ENCODE measurements around the gene BRD3OS.
A peak's percentile ranks its signal among the peaks of the same experiment; 100 is the strongest.

Gene BRD3OS

DNA sequence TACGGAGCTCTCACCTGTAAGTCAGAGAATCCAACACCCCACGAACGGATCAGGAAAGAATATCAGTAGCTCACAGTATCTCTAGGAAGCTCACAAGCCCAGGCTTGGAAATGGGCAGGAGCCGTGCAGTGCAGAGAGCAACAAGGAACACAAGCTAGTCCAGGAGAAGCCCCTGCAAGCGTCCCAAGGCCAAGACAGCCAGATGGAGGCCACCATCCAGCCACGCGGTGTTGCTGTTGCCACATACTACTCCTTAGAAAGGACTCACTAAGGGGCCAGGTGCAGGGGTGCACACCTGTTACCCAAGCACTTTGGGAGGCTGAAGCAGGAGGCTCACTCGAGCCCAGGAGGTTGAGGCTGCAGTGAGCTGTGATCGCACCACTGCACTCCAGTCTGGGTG is 17.7 kb upstream of the BRD3OS start:
- CTCF ChIA-PET, result no interaction called here
- POLR2A ChIA-PET, result no interaction called here
- no peak for DNase-seq (ENCODE audit: extremely low spot score)
- TF ChIP-seq NFRKB (IDR thresholded peaks at IDR 0.05) (no peak), L3MBTL2 (conservative IDR thresholded peaks at IDR 0.05) (no peak), ARNT (IDR thresholded peaks at IDR 0.05) (no peak), CTBP1 (IDR thresholded peaks at IDR 0.05; ENCODE audit: borderline replicate concordance) (no peak), FOXA1 (IDR thresholded peaks at IDR 0.05) (no peak), SUZ12 (IDR thresholded peaks at IDR 0.05) (no peak), BHLHE40 (IDR thresholded peaks at IDR 0.05; ENCODE audit: borderline replicate concordance) (no peak), HDGF (IDR thresholded peaks at IDR 0.05; ENCODE audit: borderline replicate concordance) (no peak), ZNF384 (IDR thresholded peaks at IDR 0.05) (no peak)
- TF ChIP-seq, protein P1, sequence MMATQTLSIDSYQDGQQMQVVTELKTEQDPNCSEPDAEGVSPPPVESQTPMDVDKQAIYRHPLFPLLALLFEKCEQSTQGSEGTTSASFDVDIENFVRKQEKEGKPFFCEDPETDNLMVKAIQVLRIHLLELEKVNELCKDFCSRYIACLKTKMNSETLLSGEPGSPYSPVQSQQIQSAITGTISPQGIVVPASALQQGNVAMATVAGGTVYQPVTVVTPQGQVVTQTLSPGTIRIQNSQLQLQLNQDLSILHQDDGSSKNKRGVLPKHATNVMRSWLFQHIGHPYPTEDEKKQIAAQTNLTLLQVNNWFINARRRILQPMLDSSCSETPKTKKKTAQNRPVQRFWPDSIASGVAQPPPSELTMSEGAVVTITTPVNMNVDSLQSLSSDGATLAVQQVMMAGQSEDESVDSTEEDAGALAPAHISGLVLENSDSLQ (IDR thresholded peaks at IDR 0.05), result no peak

DNA sequence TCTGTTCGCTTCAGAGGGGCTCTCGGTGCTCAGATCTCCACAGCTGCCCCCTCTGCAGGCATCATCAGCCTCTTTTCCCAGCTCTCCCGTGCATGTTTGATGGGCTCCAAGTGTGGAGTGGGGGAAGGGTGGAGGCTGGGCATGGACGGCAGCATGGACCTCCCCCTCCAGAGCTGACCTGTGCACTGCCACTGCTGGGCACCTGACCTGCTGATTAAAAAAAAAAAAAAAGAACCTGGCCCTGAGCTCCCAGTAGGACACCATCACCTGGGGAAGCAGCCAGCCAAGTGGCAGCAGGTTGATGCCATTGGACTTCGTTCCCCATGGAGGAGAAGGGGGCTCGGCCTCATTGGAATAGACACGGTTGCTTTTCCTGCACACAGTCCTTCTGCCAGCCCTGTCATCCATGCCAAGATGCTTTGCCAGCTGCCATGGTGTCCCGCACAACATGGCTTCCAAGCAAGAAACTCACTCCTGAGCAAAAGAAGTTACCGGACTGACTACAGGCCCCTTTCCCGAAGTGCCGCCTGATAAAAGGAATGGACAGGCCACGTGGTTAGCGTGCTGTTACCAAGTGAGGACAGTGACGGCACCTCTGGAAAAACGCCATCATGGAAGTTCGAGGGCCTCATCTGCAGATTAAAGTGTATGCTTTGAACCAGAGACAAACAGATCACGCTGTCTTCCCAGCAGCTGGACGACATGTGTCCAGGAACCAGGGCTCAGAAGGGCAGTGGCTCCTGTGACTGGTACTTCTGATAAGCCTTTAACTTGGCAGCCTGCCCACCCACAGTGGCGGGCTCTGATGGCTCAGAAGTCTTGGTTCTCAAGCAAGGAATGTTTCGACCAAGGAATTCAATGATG is 14.7 kb upstream of the BRD3OS start:
- POLR2A ChIA-PET, result no interaction called here

DNA sequence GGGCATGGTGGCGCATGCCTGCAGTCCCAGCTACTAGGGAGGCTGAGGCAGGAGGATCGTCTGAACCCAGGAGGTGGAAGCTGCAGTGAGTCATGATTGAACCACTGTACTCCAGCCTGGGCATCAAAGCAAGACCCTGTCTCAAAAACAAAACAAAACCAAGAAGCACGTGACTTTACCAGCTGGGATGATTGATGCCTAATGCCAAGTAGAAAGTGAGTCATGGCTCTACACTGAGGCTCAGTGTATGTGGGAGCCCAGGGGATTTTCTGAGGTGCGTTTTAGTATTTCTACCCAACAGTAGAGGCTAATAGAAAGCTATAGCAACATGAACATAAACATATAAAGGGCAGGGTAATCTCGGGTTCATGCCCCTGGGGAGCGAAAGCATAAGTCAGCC is 13.9 kb upstream of the BRD3OS start:
- ChIA-PET POLR2A (no interaction called here), CTCF (no interaction called here)
- DNase-seq (ENCODE audit: extremely low spot score), result no peak
- TF ChIP-seq HDGF (IDR thresholded peaks at IDR 0.05; ENCODE audit: borderline replicate concordance) (no peak), CTBP1 (IDR thresholded peaks at IDR 0.05; ENCODE audit: borderline replicate concordance) (no peak), NFRKB (IDR thresholded peaks at IDR 0.05) (no peak), TARDBP (IDR thresholded peaks at IDR 0.05) (no peak), LEF1 (IDR thresholded peaks at IDR 0.05; ENCODE audit: borderline replicate concordance) (no peak), L3MBTL2 (conservative IDR thresholded peaks at IDR 0.05) (no peak), SUZ12 (IDR thresholded peaks at IDR 0.05) (no peak)

More for the DNA sequence above, 14.7 kb upstream of the BRD3OS start:
- no peak for DNase-seq (ENCODE audit: extremely low spot score)
- CTCF ChIA-PET, result no interaction called here
- no peak for TF ChIP-seq HDGF (IDR thresholded peaks at IDR 0.05; ENCODE audit: borderline replicate concordance)

DNA sequence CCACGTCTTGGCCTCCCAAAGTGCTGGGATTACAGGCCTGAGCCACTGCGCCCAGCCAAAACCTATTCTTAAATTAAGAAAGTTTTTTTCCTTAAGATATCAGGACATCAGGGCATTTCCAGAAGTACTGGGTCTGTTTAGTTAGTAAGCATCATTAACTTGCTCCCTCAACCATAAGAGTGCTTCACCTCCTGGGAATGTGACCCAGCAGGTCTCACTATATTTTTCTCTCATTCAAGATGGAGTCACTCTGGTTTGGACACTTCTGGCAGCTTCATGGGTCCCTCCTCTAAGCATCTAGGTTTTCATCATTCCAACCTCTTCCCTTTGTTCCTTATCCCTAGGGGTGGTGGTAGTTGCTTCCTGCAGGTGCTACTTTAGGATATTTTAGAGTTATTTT is 10.3 kb upstream of the BRD3OS start:
- ChIA-PET CTCF (no interaction called here), POLR2A (no interaction called here)
- DNase-seq (ENCODE audit: extremely low spot score), result no peak
- no peak for TF ChIP-seq FOXM1 (IDR thresholded peaks at IDR 0.05; ENCODE audit: borderline replicate concordance)
- TF ChIP-seq, protein P1 (IDR thresholded peaks at IDR 0.05), result no peak

DNA sequence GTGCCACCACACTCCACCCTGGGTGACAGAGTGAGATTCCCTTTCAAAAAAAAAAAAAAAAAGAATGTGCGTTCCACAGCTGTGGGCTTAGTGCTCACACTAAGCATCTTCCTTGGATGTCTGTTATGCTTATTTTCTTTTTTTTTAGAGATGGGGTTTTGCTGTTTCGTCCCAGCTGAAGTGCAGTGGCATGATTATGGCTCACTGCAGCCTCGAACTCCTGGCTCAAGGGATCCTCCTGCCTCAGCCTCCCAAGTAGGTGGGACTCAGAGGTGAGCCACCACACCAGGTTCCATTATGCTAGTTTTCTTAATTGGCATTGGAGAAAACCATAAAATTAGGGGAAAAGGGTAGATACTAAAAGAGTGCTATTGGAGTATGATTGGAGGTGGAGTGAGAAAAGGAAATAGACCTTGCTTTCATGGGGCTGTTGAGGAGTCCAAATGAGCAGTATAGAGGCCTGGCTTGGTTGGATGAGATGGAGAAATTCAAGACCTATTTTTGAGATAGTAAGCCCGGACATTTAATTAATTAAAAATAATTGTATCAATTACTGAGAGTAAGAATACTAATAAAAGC is 978 bp upstream of the BRD3OS start:
- no peak for DNase-seq (ENCODE audit: extremely low spot score)
- no peak for TF ChIP-seq ARNT (IDR thresholded peaks at IDR 0.05)
- TF ChIP-seq ELF4 (IDR thresholded peaks at IDR 0.05), result no peak
- TF ChIP-seq CTBP1 (IDR thresholded peaks at IDR 0.05; ENCODE audit: borderline replicate concordance), result no peak
- ChIA-PET CTCF (no interaction called here), POLR2A (interaction anchor here (1.0 kb wide), 1 partner anchor 27 kb away, joined by 3 read pairs; no protein-coding TSS in a partner anchor)

DNA sequence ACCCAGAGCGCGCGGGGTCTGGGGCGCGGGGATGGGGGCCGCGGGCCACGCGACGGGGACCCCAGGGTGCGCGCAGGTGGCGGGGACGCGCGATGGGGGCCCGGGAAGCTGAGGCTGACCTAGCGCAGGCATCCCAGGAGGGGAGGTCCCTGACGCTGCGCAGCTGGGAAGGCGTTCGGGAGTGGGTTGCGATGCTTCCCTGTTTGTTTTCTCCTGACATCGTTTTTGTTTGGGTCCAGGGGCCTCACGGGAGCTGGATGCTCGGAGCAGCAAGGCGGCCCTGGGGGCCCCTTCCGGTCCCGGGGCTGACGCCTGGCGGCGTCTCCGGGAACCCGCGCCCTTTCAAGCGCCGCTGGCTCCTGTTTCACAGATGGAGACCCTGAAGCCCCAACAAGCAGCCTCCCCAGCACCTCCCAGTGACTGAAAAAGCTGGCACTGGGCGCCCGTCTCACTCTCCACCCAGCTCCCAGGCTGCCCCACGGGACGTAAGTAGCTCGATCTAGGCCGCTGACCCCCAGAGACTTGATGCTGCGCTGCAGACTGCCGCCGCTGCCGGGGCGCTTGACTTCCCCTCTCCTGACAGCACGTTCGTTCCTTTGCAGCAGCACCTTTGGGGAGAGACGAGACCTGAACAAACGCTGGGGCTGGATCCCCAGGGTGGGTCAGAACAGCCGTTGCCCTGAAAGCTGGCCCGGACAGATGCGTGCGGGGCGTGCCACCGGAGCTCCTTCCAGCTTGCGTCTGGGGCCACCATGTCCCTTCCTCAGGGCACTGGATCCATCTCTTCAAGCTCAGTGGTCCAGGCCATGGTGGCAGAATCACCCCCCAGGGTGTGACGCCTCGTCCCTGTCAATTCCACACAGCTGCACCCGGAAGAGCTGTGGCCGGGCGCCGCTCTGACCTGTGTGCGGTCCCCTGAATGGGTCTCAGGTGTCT is 593 bp downstream of the BRD3OS start:
- CTCF ChIA-PET, result interaction anchor here (0.7 kb wide), 2 partner anchors 32 to 49 kb away, joined by 4 to 5 read pairs; no protein-coding TSS in a partner anchor
- TF ChIP-seq FOXA1 (IDR thresholded peaks at IDR 0.05), result no peak
- TF ChIP-seq TARDBP (IDR thresholded peaks at IDR 0.05), result no peak
- TF ChIP-seq ARNT (IDR thresholded peaks at IDR 0.05), result no peak
- no peak for TF ChIP-seq SUZ12 (IDR thresholded peaks at IDR 0.05)
- TF ChIP-seq FOXK2 (IDR thresholded peaks at IDR 0.05), result no peak
- no peak for TF ChIP-seq L3MBTL2 (conservative IDR thresholded peaks at IDR 0.05)
- TF ChIP-seq LEF1 (IDR thresholded peaks at IDR 0.05; ENCODE audit: borderline replicate concordance), result no peak
- TF ChIP-seq FOXM1 (IDR thresholded peaks at IDR 0.05; ENCODE audit: borderline replicate concordance), result no peak
- TF ChIP-seq SP1 (IDR thresholded peaks at IDR 0.05), result no peak
- TF ChIP-seq, protein P1 (IDR thresholded peaks at IDR 0.05), result no peak
- TF ChIP-seq BHLHE40 (IDR thresholded peaks at IDR 0.05; ENCODE audit: borderline replicate concordance), result no peak
- no peak for TF ChIP-seq ELF4 (IDR thresholded peaks at IDR 0.05)
- TF ChIP-seq ZNF384 (IDR thresholded peaks at IDR 0.05), result no peak
- TF ChIP-seq NFRKB (IDR thresholded peaks at IDR 0.05), result no peak
- TF ChIP-seq CTBP1 (IDR thresholded peaks at IDR 0.05; ENCODE audit: borderline replicate concordance), result no peak
- no peak for TF ChIP-seq HDGF (IDR thresholded peaks at IDR 0.05; ENCODE audit: borderline replicate concordance)
- DNase-seq (ENCODE audit: extremely low spot score), result peak; percentile 41
- POLR2A ChIA-PET, result interaction anchor here (0.9 to 1.3 kb wide), 2 partner anchors 8 to 41 kb away, joined by 3 to 4 read pairs; no protein-coding TSS in a partner anchor
